Ureter (tissue), 1 donor: ENCODE results near the gene ANKRD12. TPM values are rescaled to one million over a fixed set of nuclear protein-coding genes. Genes with fewer than 3 reads are reported as not detected.

ENCODE experiments used
- DNase-seq: peaks from one replicate; pipeline ENCODE4 v3.0.0-alpha.2; 2020; ENCODE audit warnings: low spot score
- total RNA-seq: library from RNA; stranded (reverse); gene quantifications from one replicate; pipeline ENCODE4 v1.2.4, GENCODE V29; 2023
- donor health status: DM: yes; HTN: yes; CAD: no.

ANKRD12 gene
- total RNA-seq, 1 donor from 2014 or later, result 91.7 TPM

DNA sequence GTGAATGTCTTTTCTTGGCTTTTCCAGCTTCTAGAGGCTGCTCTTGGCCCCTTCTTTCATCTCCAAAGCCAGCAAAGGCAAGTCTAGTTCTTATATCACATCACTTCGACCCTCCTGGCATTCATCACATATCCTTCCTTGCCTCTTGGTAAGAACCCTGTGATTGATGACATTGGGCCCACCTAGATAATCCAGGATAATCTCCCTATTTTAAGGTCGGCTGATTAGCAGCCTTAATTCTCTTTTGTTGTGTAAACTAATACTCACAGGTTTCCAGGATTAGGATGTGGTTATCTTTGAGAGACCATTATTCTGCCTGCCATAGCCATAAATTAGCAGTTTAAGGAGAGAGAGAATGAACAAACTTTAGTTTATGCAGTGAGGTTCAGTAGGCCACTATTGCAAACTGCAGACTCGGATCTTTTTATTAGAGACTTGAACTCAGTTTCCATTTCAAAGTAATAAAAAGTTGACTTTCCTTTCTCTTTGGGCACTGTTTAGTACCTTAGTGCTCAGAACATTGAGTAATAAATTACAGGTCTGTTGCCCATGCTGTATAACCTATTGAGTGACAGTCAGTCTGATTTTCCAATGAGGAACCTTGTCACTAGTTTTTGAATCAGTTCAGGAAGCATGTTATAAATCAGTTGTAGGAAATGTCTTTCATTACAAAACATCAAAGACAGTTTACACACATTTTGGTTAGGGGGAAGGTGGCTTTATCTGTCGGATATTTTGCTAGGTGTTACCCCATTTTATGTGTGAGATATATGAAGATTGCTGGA is 29.6 kb upstream of the ANKRD12 start:
- DNase-seq, result no peak

- DNase-seq, result no peak
Measured at GRCh38 chr18:9108911-9109310, 27.7 kb upstream of the ANKRD12 start.

GRCh38 chr18:9109523-9109922 is 27.1 kb upstream of the ANKRD12 start:
- no peak for DNase-seq

- DNase-seq, result no peak
Measured at GRCh38 chr18:9113468-9114149, 23.0 kb upstream of the ANKRD12 start.

DNA sequence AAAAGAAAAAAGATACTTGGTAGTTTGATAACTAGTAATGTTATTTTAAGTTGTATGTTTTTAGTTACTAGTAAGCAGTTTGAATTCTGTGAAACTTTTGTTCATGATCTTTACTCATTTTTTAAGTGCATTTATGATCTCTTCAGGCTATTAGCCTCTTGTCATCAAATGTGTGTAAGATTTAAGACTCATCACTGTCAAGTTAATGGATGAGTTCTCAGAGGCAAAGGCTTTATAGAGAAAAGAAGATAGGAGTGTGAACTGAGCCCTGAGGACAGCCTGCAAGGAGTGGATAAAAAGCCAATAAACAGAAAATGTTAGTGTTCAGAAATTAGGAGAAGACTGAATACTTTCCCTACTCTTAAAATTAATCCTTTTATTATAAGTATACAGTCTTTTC is 20.6 kb upstream of the ANKRD12 start:
- DNase-seq, result no peak

- DNase-seq, result no peak
Measured at GRCh38 chr18:9117980-9118841, 18.4 kb upstream of the ANKRD12 start.

DNA sequence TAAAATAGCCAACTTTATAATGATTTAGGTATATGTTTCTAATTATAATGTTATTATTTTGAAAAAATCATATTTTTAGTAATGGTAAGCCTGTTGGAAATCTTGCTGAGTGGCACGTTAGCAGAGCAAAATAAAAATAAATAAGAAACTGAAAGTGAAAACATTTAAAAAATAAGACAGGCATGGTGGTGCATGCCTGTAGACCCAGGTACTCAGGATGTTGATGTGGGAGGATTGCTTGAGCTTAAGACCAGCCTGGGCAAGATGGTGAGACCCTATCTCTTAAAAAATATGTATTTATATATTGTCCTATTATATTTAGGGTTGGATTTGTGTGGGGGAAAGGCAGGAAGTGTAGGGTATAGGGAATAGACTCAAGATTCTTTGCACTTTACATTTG is 15.8 kb upstream of the ANKRD12 start:
- DNase-seq, result no peak

GRCh38 chr18:9123520-9123919 is 13.1 kb upstream of the ANKRD12 start:
- DNase-seq, result no peak

GRCh38 chr18:9124824-9125223 is 11.8 kb upstream of the ANKRD12 start:
- DNase-seq, result no peak

DNA sequence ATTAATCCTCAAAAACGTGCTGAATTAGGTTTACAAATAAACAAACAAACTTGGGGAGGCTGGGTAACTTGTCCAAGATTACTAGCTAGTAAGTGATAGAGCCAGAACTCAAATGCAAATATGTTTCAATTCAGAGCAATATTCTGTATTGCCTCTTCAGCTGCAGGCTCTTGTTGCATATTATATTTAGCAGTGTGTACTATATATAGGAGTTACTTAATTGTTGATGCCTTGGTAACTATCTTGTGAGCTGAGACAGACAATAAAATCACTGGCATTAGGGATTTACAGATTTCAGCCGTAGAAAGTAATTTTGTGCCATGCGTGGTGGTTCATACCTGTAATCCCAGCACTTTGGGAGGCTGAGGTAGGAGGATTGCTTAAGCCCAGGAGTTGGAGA is 10.2 kb upstream of the ANKRD12 start:
- DNase-seq, result no peak

- no peak for DNase-seq
Measured at GRCh38 chr18:9130195-9130594, 6.4 kb upstream of the ANKRD12 start.

DNA sequence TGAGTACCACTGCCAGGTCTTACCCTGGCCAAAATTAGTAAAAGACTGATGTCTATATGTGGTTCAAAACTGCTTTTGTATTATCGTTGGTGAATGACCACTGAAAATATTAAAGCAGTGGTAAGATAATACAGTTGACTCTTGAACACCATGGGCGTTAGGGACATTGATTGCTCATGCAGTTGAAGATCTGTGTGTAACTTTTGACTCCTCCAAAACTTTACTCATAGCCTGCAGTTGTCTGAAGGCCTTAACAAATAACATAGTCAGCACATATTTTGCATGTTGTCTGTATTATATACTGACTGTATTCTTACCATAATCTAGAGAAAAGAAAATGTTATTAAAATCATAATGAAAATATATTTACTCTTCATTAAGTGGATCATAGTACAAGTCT is 5.8 kb upstream of the ANKRD12 start:
- DNase-seq, result no peak

DNA sequence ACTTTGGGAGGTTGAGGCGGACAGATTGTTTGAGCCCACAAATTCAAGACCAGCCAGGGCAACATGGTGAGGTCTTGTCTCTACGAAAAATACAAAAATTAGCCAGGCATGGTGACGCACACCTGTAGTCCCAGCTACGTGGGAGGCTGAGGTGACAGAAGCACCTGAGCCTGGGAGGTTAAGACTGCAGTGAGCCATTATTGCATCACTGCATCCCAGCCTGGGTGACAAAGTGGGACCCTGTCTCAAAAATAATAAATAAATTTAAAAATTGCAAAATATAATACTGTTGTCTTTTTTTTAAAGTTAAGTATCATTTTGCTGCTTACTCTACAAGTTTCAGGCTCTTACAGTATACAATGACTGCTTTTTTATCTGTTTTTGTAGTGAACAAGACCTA is 4.0 kb upstream of the ANKRD12 start:
- DNase-seq, result no peak

DNA sequence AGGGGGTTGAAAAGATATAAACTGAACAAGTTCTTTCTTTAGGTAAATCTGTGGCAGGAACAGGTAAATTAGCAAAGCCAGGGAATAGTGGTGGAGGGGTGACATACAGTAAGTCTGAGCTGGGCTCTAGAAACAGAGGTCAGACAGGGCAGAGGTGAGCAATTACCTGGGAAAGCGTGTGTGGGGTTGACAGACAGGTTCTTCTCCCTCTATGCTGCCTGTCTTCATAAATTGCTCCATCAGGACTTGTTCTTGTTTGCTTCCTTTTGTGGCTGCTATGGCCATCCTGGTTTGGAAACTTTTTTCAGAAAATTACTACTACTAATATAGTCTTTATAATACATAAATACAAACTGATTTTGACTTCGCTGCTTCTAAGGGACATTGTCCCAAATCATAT is 3.4 kb upstream of the ANKRD12 start:
- DNase-seq, result no peak

GRCh38 chr18:9135081-9135911 is 1.3 kb upstream of the ANKRD12 start:
- DNase-seq, result no peak

GRCh38 chr18:9135912-9136314 is 668 bp upstream of the ANKRD12 start:
- DNase-seq, result no peak

DNA sequence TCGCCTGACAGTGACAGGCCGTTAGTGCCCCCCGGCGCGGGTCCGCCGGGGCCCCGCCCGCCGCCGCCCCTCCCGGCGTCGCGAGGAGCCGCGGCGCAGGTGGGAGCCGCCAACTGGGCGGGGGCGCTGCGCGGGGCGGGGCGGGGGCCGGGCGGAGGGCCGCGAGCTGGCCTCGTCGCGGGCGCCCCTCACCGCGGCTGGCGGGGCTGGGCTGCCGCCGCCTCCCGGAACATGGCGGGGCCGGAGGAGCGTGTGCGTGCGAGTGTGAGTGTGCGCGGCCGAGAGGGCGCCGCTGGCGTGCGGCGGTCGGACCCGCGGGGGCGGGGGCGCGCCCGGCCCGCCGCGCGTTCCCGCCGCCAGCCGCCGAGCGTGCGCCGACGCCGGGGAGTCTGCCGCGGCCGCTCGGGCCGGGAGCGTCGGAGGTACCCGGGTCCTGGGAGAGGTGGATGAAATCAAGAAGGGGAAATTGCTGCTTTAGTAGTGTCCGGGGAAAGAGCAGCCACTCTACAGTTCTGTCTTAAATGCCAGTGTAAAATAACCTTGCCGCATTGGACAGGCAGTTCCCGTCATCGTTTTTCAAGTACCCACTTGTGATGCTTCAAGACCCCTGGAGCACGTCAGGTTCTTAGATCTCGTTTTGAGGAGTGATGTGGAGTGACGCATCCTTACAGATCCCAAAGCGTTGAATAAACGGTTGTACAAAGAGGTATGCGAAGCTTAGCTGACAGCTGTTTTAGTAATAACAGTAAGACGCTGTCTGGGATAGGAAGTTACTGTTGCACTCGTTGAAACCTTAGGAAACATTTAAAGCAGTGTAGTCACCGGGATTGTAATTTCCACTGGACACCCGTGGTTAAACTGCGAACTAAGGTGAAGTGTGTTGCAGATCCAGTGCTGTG is 836 bp downstream of the ANKRD12 start:
- peak; percentile 74 for DNase-seq

DNA sequence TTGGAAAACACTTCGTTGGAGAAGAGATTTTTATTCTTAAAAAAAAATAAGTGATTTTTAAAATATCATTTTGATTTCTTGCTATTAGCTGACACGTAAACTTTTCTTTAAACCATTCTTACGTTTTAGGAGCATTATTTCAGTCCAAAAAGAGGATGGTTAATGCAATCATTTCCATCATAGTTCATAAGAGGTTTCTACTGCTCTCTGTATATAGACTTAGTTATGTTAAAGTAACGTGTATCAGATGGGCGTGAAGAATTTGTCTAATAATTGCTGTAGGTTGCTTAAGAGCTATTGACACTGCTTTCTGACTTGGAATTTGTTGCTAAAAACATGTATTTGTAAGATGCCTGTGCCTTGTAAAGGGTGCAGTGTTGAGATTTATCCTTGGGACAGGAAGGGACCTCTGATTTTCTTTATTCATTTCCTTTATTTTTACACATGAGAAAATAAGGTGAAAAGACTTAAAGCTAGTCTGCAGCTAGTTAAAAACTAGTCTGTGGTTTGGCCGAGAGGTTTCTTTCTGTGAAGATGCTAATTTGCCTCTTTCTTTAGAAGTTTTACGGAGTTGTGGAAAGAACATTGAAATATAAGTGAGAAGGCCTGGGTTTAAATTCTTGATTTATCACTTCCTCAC is 2.9 kb downstream of the ANKRD12 start:
- no peak for DNase-seq

DNA sequence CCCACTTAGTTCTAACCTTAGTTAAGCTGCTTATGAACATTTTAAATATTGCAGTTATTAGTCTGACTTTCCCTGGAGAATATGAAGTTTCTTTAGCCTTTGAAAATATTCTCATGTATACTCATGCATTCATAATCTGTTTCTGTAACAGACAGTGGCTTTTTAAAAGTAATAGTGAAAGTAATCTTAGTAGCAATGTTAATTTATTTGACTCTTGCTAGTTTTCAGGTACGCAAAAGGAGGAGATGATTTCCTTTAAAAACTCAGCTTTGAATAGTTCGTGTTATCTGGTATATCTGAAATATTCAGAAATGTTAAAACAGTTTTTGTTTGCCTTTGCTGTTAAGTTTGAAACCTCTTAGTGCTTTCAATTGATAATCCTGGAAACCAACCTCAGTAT is 3.8 kb downstream of the ANKRD12 start:
- no peak for DNase-seq

DNA sequence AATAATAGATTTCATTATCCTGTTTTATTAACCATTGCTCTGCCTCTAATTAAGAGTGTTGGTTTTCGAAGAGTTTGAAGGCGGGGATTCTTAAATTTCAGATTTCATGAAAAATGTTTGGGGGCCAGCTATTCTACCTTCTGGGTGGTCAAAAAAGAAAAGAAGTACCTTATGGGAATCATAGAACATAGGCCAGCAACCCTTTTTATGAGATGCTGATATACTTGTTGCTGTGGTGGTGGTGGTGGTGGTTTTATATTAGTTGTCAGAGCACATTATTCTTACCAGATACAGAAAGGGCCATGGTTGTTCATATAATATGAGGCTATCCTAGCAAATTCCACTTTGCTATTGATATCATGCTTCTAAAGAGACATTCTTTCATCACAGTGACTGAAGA is 4.4 kb downstream of the ANKRD12 start:
- DNase-seq, result no peak
